ENCODE data around the gene GATA5.

DNA sequence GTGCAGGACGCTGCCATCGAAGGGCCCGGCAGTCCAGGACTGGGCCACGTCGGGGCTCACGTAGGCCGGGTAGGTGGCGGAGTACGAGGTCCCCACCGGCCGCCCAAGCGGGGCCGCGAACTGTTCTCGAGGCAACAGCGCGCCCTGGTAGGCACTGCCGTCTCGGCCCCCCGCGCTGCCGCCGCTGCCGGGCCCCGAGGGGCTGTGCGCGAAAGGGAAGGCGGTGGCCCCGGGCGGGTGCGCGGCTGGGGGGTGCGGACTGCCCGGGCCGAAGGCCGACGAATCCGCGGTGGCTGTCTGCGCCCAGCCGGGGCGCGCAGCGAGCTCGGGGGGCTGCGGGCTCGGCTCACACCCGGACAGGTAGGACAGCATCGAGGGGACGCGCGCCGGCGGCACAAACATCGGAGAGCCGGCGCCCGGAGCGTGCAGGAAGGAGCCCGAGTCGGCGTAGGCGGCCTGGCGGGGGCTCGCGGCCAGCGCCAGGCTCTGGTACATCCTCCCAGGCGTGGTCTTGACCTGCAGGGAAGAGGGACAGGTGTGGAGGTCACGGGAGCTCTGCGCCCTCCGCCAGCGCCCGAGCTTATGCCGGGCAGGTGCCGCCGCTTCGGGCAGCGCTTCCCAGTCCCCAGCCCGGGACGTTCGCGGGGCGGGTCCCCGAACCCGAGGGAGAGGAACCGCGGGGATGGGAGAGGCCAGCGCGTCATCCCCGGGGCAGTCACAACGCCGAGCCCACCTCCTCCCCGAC is 596 bp downstream of the GATA5 start:
- TF ChIP-seq CTCF (IDR thresholded peaks at IDR 0.05; ENCODE audit: poor library complexity, severe bottlenecking) (no peak), POLR2AphosphoS5 (IDR thresholded peaks at IDR 0.05) (no peak), RAD21 (conservative IDR thresholded peaks at IDR 0.05) (no peak), REST (IDR thresholded peaks at IDR 0.05; ENCODE audit: borderline replicate concordance) (no peak), TAF1 (IDR thresholded peaks at IDR 0.05; ENCODE audit: low read depth) (no peak), EP300 (conservative IDR thresholded peaks at IDR 0.05; ENCODE audit: poor library complexity, severe bottlenecking) (no peak), EZH2 (IDR thresholded peaks at IDR 0.05; ENCODE audit: borderline replicate concordance, insufficient read depth, low read length, poor library complexity, severe bottlenecking) (peak; percentile 89), MXI1 (conservative IDR thresholded peaks at IDR 0.05; ENCODE audit: poor library complexity, severe bottlenecking) (no peak), SMC3 (conservative IDR thresholded peaks at IDR 0.05; ENCODE audit: poor library complexity) (no peak)
